HG02642 (cell line): Measurements from ENCODE around the gene NUTM2D.
A peak's percentile ranks its signal among the peaks of the same experiment; 100 is the strongest.
"Not testable (repeated sequence)": the region's sequence is repeated elsewhere in the genome, so short reads cannot be mapped to it uniquely, and the experiment has no call there.

Source experiments
- ATAC-seq: cut with Tn5 transposase; IDR thresholded peaks from one replicate; pipeline ENCODE4 v1.9.1; 2021; ENCODE audit warnings: mild to moderate bottlenecking; ENCODE audit not compliant: unreplicated experiment, poor library complexity

NUTM2D gene, protein sequence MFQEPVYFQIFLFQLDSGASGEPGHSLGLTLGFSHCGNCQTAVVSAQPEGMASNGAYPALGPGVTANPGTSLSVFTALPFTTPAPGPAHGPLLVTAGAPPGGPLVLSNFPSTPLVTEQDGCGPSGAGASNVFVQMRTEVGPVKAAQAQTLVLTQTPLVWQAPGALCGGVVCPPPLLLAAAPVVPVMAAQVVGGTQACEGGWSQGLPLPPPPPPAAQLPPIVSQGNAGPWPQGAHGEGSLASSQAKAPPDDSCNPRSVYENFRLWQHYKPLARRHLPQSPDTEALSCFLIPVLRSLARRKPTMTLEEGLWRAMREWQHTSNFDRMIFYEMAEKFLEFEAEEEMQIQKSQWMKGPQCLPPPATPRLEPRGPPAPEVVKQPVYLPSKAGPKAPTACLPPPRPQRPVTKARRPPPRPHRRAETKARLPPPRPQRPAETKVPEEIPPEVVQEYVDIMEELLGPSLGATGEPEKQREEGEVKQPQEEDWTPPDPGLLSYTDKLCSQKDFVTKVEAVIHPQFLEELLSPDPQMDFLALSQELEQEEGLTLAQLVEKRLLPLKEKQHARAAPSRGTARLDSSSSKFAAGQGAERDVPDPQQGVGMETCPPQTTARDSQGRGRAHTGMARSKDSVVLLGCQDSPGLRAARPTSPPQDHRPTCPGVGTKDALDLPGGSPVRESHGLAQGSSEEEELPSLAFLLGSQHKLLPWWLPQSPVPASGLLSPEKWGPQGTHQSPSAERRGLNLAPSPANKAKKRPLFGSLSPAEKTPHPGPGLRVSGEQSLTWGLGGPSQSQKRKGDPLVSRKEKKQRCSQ

DNA sequence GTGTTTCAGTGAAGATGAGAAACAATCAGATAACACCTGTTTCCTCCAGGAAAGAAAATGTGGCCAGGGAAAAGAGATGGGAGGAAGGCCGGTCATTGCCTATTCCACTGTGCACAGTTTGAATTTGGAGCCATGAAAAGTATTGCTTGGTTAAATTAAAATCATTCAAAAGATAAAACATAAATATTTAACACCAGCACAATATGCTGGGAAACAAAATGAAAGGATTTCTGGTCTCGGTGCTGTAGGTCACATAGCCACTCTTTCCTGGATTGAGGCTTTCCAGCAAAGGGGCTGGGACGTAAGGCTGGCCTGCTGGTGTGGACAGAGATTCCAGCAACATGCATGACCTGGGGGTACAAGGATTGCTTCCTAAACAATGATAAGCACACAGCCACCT is at the start of gene NUTM2D:
NUTM2D (plus strand) TSS at position 301 of the 400 bp plus-strand sequence. CDS start 522 bp downstream, outside the sequence.
- ATAC-seq: not testable (repeated sequence)

- ATAC-seq: not testable (repeated sequence)
These were observed 48.8 kb upstream of the NUTM2D start for GRCh38 chr10:87308702-87309101.

DNA sequence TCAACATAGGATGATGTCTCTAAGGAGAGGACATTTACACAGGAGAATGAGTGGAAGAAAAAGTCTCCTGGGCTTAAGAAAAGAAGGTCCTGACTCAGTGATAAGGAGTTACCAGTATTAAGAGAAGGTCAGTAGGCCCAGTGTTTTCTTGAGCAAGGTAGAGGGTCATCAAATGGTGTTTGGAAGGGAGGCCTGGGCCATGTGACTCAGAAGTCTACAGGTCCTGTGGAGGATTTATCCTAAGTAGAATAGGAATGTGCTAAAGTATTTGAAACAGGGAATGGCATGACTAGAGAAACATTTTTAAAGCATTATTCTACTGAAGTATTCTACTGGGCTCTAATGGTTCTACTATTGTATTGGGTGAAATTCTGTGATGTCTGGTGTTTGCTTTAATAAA is 47.9 kb upstream of the NUTM2D start:
- ATAC-seq: not testable (repeated sequence)

GRCh38 chr10:87311521-87311920 is 46.0 kb upstream of the NUTM2D start:
- ATAC-seq: peak; percentile 49

DNA sequence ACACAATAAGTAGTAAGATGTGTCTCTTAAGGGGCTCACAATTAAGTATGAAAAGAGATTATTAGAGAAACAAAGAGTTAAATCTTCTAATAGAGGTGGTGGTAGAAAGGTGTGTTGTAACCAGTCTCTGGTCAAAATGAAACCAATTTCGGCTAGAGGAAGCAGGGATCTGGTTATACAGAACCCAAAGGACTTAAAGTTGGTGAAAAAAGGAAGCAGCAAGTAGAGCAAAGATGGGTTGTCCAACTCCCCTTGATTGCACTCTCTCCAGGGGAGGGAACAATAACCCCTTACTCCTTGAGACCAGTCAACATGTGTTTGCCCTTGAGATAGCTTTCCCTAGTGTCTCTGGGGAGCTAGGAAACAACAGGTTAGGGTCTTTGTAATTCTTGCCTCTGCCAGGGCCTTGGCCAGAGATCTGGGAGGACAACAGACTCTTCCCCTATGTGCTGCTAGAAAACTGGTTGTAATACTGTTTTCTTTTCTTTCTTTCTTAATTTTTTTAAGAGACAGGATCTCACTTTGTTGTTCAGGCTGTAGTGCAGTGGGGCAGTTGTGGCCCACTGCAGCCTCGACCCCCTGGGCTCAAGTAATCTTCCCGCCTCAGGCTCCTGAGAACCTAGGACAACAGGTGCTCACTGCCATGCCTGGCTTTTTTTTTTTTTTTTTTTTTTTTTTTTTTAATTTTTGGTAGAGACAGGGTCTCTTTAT is 43.7 kb upstream of the NUTM2D start:
- ATAC-seq: not testable (repeated sequence)

- ATAC-seq: not testable (repeated sequence)
These were observed 43.1 kb upstream of the NUTM2D start for GRCh38 chr10:87314360-87314973.

DNA sequence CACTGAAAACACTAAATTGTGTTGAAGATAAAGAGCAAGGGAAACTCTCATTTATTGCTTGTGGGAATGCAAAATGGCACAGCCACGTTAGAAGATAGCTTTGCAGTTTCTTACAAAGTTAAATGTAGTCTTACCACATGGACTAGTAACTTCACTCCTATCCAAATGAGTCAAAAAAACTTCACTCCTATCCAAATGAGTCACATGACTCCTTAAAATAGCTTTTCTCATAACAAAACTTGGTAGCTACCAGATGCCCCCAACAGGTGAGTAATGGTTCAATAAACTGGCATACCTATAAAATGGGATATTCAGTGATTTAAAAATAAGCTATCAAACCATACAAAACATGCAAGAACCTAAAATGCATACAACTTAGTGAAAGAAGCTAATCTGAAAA is 36.0 kb upstream of the NUTM2D start:
- peak; percentile 64 for ATAC-seq

- ATAC-seq: not testable (repeated sequence)
These were observed 33.0 kb upstream of the NUTM2D start for GRCh38 chr10:87324559-87324958.

GRCh38 chr10:87327958-87328357 is 29.6 kb upstream of the NUTM2D start:
- ATAC-seq: not testable (repeated sequence)

DNA sequence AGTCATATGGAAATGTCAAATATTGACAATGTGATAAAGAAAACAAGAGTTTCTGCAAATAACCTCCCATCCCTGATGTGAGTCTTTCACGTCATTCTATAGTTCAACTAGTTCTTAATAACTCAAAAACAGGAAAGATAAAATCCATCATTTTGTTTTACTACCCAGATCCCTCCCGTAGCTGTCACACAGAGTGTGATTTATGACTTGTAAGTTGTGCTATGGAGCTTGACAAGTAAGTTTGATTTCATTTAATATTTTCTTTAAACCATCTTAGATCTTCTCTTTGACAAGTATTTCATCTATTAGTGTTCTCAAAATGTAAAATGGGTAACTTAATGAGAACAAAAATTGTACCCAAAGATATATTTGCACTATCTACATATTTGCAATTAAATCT is 28.4 kb upstream of the NUTM2D start:
- not testable (repeated sequence) for ATAC-seq

DNA sequence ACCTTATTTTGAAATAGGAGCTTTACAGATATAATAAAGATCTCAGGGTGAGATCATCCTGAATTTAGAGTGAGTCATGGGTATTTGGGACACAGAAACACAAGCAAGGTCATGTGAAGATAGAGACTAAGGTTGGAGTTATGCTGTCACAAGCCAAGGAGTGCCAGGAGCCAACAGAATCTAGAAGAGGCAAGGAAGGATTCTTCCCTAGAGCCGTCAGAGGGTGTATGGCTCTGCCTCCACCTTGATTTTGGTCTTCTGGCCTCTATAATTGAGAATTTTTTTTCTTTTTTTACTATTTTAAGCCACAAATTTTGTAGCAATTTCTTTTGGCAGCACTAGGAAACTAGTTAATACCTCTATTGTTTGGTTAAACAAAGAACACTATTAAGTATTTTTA is 24.9 kb upstream of the NUTM2D start:
- not testable (repeated sequence) for ATAC-seq

DNA sequence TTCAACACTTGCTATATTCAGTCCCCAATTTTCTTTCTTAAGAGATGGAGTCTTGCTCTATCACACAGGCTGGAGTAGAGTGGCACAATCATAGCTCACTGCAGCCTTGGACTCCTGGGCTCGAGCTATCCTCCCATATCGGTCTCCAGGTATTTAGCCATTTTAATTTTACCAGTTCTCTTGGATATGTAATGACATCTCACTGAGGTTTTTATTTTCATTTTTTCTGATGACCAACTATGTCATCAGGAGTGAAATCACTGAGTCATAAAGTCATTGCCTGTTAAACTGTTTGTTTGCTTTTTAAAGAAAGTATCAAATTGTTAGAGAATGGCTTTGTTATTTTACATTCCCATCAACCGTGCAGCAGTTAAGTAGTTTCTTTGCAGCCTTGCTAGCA is 17.1 kb upstream of the NUTM2D start:
- ATAC-seq: not testable (repeated sequence)

DNA sequence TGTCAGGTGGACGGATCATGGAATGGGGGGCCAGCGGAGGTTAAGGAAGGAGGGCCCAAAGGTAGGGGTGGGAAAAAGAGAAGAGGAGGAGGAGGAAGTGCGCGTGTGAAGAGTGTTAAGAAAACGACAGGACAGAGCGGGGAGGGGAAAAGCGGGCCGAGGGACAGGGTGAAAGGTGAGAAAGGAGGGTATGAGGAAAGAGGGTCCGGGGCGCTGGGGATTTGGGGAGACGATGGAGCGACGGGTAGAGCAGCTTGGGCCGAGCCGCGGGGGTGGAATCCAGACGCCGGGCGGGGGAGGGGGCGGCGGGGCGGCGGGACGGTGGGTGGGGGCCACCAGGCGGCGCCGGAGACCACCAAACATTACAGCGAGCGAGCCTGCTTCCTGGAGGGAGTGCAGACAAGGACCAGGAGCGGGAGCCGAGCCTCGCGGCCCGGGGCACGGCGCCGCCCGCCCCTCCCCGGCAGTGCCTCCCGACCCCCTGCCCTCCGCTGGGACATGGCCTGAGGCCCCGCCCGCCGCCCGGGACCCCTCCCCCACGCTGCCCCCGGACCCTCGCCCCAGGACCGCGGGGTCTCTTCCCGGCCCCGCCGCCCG is 15.9 kb upstream of the NUTM2D start:
- peak; percentile 8 for ATAC-seq

DNA sequence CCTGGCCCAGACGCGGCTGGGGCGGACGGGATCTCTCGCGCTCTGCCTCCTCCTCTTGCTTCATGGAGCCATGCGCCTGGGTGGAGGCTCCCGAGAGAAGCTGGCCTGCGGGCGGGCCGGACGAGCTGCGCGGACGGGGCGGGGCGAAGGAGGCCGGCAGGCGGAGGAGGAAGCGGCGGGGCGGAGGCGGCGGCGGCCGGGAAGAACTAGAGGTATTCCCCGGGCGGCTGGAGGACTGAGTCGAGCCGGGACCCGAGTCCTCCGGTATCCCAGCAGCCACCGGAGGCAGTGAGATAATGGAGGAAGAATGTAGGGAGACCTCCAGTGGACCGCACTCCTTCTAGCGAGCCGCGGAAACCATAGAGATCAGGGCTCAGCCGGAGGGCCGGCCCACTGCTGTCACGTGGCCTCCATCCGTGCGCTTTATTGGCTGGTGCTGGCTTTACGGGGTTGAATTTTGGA is 15.3 kb upstream of the NUTM2D start:
- ATAC-seq: peak; percentile 88

- peak; percentile 83 for ATAC-seq
These were observed 14.8 kb upstream of the NUTM2D start for GRCh38 chr10:87342711-87343258.

GRCh38 chr10:87345743-87346142 is 11.8 kb upstream of the NUTM2D start:
- ATAC-seq: not testable (repeated sequence)

DNA sequence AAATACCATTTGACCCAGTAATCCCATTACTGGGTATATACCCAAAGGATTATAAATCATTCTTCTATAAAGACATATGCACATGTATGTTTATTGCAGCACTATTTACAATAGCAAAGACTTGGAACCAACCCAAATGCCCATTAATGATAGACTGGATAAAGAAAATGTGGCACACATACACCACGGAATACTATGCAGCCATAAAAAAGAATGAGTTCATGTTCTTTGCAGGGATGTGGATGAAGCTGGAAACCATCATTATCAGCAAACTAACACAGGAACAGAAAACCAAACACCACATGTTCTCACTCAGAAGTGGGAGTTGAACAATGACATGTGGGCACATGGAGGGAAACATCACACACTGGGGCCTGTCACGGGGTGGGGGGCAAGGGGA is 7.4 kb upstream of the NUTM2D start:
- not testable (repeated sequence) for ATAC-seq

DNA sequence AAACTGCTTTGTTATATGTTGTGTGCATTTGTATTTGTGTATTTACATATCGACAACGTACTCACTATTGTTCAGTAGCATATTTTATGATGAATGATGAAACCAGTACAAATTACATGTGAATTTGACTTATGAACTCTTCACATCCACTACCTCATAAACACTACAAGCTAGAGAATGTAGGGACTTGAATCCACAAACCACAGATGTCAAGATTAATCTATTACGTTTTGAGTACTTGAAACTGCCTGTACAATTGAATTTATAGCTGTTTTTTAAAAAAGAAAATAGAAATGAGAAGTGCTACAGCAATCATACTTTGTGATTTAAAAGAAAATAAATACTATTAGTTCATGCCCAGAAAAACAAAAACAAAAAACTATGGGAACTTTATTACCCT is 4.7 kb upstream of the NUTM2D start:
- not testable (repeated sequence) for ATAC-seq

DNA sequence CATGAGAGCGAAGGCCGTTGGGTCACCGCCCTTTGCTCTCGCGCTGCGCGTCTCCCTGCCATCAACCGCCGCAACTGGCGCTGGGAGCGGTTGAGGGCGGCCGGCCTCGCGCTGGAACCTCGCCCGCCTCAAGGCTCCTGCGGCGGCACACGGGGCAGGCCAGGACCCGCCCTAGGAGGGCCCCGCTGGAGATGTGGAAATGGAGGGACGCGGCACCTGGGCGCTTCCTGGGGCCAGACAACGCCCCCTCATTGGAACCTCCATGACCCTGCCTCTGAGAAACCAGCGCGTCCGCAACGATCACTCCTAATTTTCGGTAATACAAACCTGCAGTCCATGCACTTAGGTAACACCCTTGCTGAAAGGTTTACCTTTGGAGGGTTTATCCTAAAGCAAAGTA is 2.4 kb upstream of the NUTM2D start:
- ATAC-seq: not testable (repeated sequence)
